ENCODE measurements around the gene GPR108. TPM values are rescaled to one million over a fixed set of nuclear protein-coding genes. Genes with fewer than 3 reads are reported as not detected.

The GPR108 gene
- total RNA-seq, 4 donors from 2014 or later: 44.0 to 68.8 (median 60.1) TPM

DNA sequence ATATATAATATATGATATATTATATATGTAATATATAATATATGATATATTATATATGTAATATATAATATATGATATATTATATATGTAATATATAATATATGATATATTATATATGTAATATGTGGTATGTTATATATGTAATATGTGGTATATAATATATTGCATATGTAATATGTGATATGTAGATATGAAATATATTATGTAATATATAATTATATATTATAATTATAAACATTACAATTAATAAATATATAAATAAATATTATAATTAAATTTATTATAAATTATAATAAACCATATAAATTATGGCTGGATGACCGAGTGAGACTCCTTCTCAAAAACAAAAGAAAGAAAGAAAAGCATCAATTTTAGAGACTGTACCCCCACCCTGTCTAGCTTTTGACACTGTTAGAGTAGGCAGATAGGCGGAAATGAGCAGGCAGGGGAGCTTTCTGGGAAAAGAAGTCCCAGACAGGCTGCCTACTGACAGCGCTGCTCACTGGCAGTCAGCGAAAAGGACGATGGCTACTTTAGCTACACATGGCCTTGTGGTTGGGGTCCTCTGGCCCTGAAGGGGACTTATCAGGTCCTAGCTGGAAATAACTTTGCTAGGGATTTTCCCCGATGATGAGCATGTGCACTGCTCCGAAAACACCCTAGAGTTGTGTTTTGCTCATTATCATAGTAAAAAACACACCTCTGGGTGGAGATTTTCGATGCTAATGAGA is 36.6 kb downstream of the GPR108 start:
- peaks cover 0 to 14% of the 10 kb centered on the region in 2 donors for H3K36me3 ChIP-seq
- TF ChIP-seq POLR2AphosphoS5 (IDR thresholded peaks at IDR 0.05) (no peak), POLR2A (IDR thresholded peaks at IDR 0.05) (no peak), EP300 (IDR thresholded peaks at IDR 0.05) (no peak)
- TF ChIP-seq, protein P1, sequence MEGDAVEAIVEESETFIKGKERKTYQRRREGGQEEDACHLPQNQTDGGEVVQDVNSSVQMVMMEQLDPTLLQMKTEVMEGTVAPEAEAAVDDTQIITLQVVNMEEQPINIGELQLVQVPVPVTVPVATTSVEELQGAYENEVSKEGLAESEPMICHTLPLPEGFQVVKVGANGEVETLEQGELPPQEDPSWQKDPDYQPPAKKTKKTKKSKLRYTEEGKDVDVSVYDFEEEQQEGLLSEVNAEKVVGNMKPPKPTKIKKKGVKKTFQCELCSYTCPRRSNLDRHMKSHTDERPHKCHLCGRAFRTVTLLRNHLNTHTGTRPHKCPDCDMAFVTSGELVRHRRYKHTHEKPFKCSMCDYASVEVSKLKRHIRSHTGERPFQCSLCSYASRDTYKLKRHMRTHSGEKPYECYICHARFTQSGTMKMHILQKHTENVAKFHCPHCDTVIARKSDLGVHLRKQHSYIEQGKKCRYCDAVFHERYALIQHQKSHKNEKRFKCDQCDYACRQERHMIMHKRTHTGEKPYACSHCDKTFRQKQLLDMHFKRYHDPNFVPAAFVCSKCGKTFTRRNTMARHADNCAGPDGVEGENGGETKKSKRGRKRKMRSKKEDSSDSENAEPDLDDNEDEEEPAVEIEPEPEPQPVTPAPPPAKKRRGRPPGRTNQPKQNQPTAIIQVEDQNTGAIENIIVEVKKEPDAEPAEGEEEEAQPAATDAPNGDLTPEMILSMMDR (IDR thresholded peaks at IDR 0.05): no peak
- H3K9me3 ChIP-seq: no peaks in the 10 kb centered on the region
- ATAC-seq: no peak
- WGBS, 2 donors (ENCODE audit: low coverage in 1 of 2): 81 to 85% methylated on average over 5 to 6 of the region's 8 CpGs
- H3K27ac ChIP-seq: no peak overlapping the region
- peaks cover 31% of the 10 kb centered on the region for H3K27me3 ChIP-seq
- no peaks in the 10 kb centered on the region for H3K4me1 ChIP-seq
- H3K4me3 ChIP-seq: no peak overlapping the region

DNA sequence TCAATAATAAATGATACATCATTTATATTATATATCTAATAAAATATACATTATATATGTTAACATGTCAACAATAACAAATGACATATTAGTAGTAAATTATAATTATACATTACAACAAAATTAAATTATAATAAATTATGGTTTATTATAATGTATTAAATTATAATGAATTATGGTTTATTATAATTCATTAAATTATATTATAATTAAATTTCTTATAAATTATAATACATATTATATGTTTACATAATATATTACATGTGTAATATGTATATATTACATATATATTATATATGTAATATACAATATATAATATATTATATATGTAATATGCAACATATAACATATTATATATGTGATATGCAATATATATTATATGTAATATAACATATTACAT is 37.4 kb downstream of the GPR108 start:
- Histone ChIP-seq H3K4me3 (no peak overlapping the region), H3K36me3 (peaks cover 0 to 14% of the 10 kb centered on the region in 2 donors), H3K9me3 (no peaks in the 10 kb centered on the region), H3K4me1 (no peaks in the 10 kb centered on the region), H3K27me3 (peaks cover 31% of the 10 kb centered on the region), H3K27ac (no peak overlapping the region)
- ATAC-seq: no peak
- TF ChIP-seq, protein P1 (IDR thresholded peaks at IDR 0.05): no peak
- no peak for TF ChIP-seq POLR2AphosphoS5 (IDR thresholded peaks at IDR 0.05)
- TF ChIP-seq POLR2A (IDR thresholded peaks at IDR 0.05): no peak
- TF ChIP-seq EP300 (IDR thresholded peaks at IDR 0.05): no peak

DNA sequence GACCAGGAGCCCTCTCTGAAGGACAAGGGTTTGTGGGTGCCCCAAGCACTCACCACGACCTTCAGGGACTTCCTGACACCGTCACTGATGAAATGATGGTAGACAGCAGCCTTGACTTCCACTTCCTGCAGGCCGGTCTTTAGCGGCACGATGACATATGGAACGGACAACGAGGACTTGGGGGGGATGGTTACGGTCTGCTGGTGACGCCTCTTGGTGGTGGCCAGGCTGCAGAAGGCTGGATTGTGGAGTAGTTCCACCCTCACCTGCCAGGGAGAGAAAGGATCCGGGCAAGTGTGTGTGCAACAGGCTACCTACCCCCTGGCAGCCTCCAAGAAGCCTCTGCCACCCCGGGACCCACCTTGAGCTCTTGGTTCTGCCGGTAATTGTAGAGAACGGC is 40.1 kb downstream of the GPR108 start:
- no peak for ATAC-seq
- H3K36me3 ChIP-seq: peaks cover 0 to 30% of the 10 kb centered on the region in 2 donors
- no peak overlapping the region for H3K27ac ChIP-seq
- no peaks in the 10 kb centered on the region for H3K4me1 ChIP-seq
- TF ChIP-seq POLR2AphosphoS5 (IDR thresholded peaks at IDR 0.05): no peak
- no peak for TF ChIP-seq EP300 (IDR thresholded peaks at IDR 0.05)
- no peak for TF ChIP-seq POLR2A (IDR thresholded peaks at IDR 0.05)
- TF ChIP-seq, protein P1 (IDR thresholded peaks at IDR 0.05): no peak
- no peak overlapping the region for H3K4me3 ChIP-seq
- H3K27me3 ChIP-seq: peaks cover 44% of the 10 kb centered on the region
- WGBS, 2 donors (ENCODE audit: low coverage in 1 of 2): no CpG with 5 or more reads among the region's 13 CpGs
- H3K9me3 ChIP-seq: no peaks in the 10 kb centered on the region

DNA sequence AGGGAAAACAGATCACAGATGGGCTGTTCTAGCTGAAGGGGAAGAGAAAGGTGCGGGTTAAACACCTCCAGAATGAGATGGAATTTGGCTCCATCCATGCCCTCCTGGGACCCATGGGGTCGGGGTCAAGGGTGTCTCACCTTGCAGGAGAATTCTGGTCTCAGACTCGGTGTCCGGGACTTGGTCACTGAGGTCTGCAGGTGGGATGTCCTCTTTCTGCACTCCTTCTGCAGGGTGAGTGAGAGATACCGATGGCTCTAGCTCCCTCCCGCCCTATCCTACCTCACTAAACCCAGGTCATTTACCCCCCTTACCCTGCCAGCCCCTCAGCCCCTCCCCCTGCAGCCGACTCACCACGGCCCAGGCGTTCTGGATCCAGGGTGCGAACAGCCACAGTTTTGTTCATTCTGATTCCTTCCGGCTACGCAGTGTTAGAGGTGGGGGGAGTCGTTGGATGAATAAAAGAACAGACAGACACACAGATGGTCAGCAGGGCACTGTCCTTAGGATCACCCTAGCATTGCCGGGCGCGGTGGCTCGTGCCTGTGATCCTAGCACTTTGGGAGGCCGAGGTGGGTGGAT is 41.0 kb downstream of the GPR108 start:
- TF ChIP-seq EP300 (IDR thresholded peaks at IDR 0.05): no peak
- TF ChIP-seq, protein P1 (IDR thresholded peaks at IDR 0.05): no peak
- peaks cover 0 to 29% of the 10 kb centered on the region in 2 donors for H3K36me3 ChIP-seq
- ATAC-seq: no peak
- H3K4me1 ChIP-seq: no peaks in the 10 kb centered on the region
- peaks cover 46% of the 10 kb centered on the region for H3K27me3 ChIP-seq
- H3K4me3 ChIP-seq: no peak overlapping the region
- no peak overlapping the region for H3K27ac ChIP-seq
- no peaks in the 10 kb centered on the region for H3K9me3 ChIP-seq
- WGBS, 2 donors (ENCODE audit: low coverage in 1 of 2): 73% methylated on average over 13 of the region's 18 CpGs; no CpG with 5 or more reads in 1 of the 2 donors
